22Rv1 (cell line): ENCODE measurements around the gene CDKAL1.

Source experiments
- ZFX ChIP-seq: fragments of 450-650 bp; IDR thresholded peaks from 2 replicates; pipeline ENCODE4 v1.6.1; 2017; ENCODE audit warnings: antibody characterized with exemption, borderline replicate concordance
- TF ChIP-seq, protein P1 (sequence below): fragments of 450-650 bp; IDR thresholded peaks from 2 replicates; pipeline ENCODE4 v1.5.1; 2017; ENCODE audit warnings: mild to moderate bottlenecking

DNA sequence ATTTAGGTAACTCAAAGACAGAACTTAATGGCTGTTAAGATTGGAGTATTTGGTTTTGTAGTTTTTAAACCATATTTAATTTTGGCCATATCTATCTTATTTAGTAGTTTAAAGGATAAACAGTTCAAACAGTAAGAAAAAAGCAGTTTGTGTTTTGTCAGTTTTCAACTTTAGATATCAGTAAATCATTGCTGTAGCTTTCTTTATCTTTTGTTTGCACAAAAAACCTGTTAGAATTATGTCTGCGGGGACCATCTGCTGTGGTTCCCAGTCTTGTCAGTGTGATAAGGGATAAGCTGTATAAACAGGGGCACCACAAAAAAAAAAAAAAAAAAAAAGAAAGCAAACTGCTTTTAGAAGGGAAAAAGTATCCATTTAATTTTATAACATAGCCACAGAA is 40.9 kb downstream of the CDKAL1 start:
- TF ChIP-seq, protein P1, sequence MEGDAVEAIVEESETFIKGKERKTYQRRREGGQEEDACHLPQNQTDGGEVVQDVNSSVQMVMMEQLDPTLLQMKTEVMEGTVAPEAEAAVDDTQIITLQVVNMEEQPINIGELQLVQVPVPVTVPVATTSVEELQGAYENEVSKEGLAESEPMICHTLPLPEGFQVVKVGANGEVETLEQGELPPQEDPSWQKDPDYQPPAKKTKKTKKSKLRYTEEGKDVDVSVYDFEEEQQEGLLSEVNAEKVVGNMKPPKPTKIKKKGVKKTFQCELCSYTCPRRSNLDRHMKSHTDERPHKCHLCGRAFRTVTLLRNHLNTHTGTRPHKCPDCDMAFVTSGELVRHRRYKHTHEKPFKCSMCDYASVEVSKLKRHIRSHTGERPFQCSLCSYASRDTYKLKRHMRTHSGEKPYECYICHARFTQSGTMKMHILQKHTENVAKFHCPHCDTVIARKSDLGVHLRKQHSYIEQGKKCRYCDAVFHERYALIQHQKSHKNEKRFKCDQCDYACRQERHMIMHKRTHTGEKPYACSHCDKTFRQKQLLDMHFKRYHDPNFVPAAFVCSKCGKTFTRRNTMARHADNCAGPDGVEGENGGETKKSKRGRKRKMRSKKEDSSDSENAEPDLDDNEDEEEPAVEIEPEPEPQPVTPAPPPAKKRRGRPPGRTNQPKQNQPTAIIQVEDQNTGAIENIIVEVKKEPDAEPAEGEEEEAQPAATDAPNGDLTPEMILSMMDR, result no peak
- no peak for TF ChIP-seq ZFX
